K562 (cell line): ENCODE data around the gene BCO2. TPM values are rescaled to one million over a fixed set of nuclear protein-coding genes. Genes with fewer than 3 reads are reported as not detected.

Experiments used
- ATAC-seq: fragments of 200-7000 bp; cut with Tn5 transposase; 3 replicates; pipeline ENCODE4 v1.9.1; 2020; ENCODE audit warnings: moderate library complexity
- BruUV-seq: library from RNA; stranded (reverse); fragments of 400-500 nt; replicated peaks from 2 replicates; lab custom pipeline; 2021; lab: Mats Ljungman, UMichigan
- CTCF ChIA-PET: fragments of 300-600 bp; formaldehyde crosslinking; extraction: SDS; loops from one replicate; lab custom pipeline; 2021; ENCODE audit warnings: low intra/inter-chr PET ratio; lab: Yijun Ruan, JAX
- POLR2A ChIA-PET: fragments of 300-600, 350-650 bp; sonication (Branson Sonifier 250); formaldehyde crosslinking; extraction: SDS; loops from one replicate; lab custom pipeline; 2021; ENCODE audit warnings: antibody characterized with exemption, inconsistent platforms; lab: Yijun Ruan, JAX
- DNase-seq, 4 experiments: peaks; one replicate each; pipeline versions ENCODE4 v3.0.0 to v3.0.0-alpha.2; 2011 to 2018; ENCODE audit warnings: low spot score in 3 of 4, mixed read lengths in 3 of 4; ENCODE audit errors: extremely low read depth in 1 of 4
- FAIRE-seq: peaks from 2 replicates; lab custom pipeline; 2011; peaks lifted over from hg19 to GRCh38; lab: Jason Lieb, UNC
- H2AFZ ChIP-seq: 2 replicates; pipeline ENCODE4 v1.6.0; 2011; ENCODE audit warnings: low read depth, low read length, control low read depth, inconsistent platforms
- H3K27ac ChIP-seq: fragments of 200-600 bp; 3 replicates; pipeline ENCODE4 v1.8.0; 2011; ENCODE audit warnings: low read depth, mild to moderate bottlenecking, control low read depth, inconsistent platforms, low read length, moderate library complexity, mixed read lengths; ENCODE audit errors: extremely low read depth
- H3K27me3 ChIP-seq, 2 experiments: fragments of 300-600 bp in 1 of 2; 2 replicates in 1 of 2; 3 replicates in 1 of 2; pipeline versions ENCODE4 v1.6.0 to v1.8.0; 2011; ENCODE audit warnings: inconsistent platforms in 2 of 2, low read length in 2 of 2, mild to moderate bottlenecking in 1 of 2, mixed read lengths in 1 of 2, moderate library complexity in 1 of 2; ENCODE audit not compliant: control insufficient read depth in 2 of 2, insufficient read depth in 2 of 2
- H3K36me3 ChIP-seq: fragments of 300-600 bp; 3 replicates; pipeline ENCODE4 v1.8.0; 2011; ENCODE audit warnings: mild to moderate bottlenecking, low read length, inconsistent platforms; ENCODE audit not compliant: control insufficient read depth, insufficient read depth
- H3K4me1 ChIP-seq, 2 experiments: fragments of 200-600 bp in 1 of 2; replicated peaks in 1 of 2; 2 replicates in 1 of 2; 3 replicates in 1 of 2; pipeline versions ENCODE4 v1.5.1 to v1.8.0; 2011; ENCODE audit warnings: inconsistent platforms in 2 of 2, low read length in 2 of 2, mild to moderate bottlenecking in 1 of 2, mixed read lengths in 1 of 2, moderate library complexity in 1 of 2; ENCODE audit not compliant: control insufficient read depth in 2 of 2, insufficient read depth in 2 of 2
- H3K4me2 ChIP-seq: 2 replicates; pipeline ENCODE4 v1.6.1; 2011; ENCODE audit warnings: low read length, control low read depth, inconsistent platforms, mixed read lengths; ENCODE audit not compliant: insufficient read depth
- H3K4me3 ChIP-seq: fragments of 200-600 bp; sonication (generic), shearing (Covaris generic); 2 replicates; pipeline ENCODE4 v1.5.1; 2016; ENCODE audit warnings: control low read depth, inconsistent platforms
- H3K79me2 ChIP-seq: fragments of 200-600 bp; 3 replicates; pipeline ENCODE4 v1.8.0; 2011; ENCODE audit warnings: low read length, inconsistent platforms; ENCODE audit not compliant: control insufficient read depth, insufficient read depth
- H3K9ac ChIP-seq, 2 experiments: 2 replicates each; pipeline versions ENCODE4 v1.6.0 to v1.6.1; 2011; ENCODE audit warnings: low read depth in 2 of 2, low read length in 2 of 2, control low read depth in 1 of 2, inconsistent platforms in 1 of 2, mild to moderate bottlenecking in 1 of 2, mixed read lengths in 1 of 2; ENCODE audit not compliant: insufficient read depth in 1 of 2
- H3K9me1 ChIP-seq: one replicate; pipeline ENCODE4 v1.6.0; 2011; ENCODE audit warnings: inconsistent platforms, mild to moderate bottlenecking, low read length, moderate library complexity; ENCODE audit not compliant: control insufficient read depth, insufficient read depth
- H3K9me3 ChIP-seq: replicated peaks from 2 replicates; pipeline ENCODE4 v1.5.1; 2011; ENCODE audit warnings: low read depth, low read length, inconsistent platforms; ENCODE audit not compliant: control insufficient read depth, insufficient read depth
- H4K20me1 ChIP-seq: replicated peaks from 2 replicates; pipeline ENCODE4 v1.6.1; 2011; ENCODE audit warnings: low read length, inconsistent platforms, mixed read lengths; ENCODE audit not compliant: control insufficient read depth, insufficient read depth
- CBX8 ChIP-seq: fragments of 200-600 bp; sonication (generic); IDR thresholded peaks from 2 replicates; pipeline ENCODE4 v1.6.1; 2012; ENCODE audit warnings: borderline replicate concordance, mixed run types, low read depth, mild to moderate bottlenecking, moderate library complexity, mixed read lengths, low read length, control low read depth, inconsistent platforms; ENCODE audit not compliant: poor library complexity, severe bottlenecking; ENCODE audit errors: extremely low read depth
- CCNT2 ChIP-seq: IDR thresholded peaks from 2 replicates; pipeline ENCODE4 v1.6.1; 2011; ENCODE audit warnings: borderline replicate concordance, low read depth, mild to moderate bottlenecking, moderate library complexity, mixed read lengths, low read length; ENCODE audit not compliant: insufficient read length; ENCODE audit errors: extremely low read depth
- DMBX1 ChIP-seq: fragments of 250-450 bp; sonication (Bioruptor Pico); IDR thresholded peaks from 2 replicates; pipeline ENCODE4 v1.8.0; 2022; ENCODE audit warnings: inconsistent platforms, mild to moderate bottlenecking, moderate library complexity, borderline replicate concordance
- ETV6 ChIP-seq, 3 experiments: fragments of 150-350 bp in 1 of 3; sonication (generic) in 1 of 3; formaldehyde crosslinking in 1 of 3; IDR thresholded peaks; 2 replicates each; pipeline versions ENCODE4 v1.6.1 to v1.8.0; 2014 to 2022; ENCODE audit warnings: borderline replicate concordance in 2 of 3, low read depth in 2 of 3, antibody characterized with exemption in 1 of 3, low read length in 1 of 3, mild to moderate bottlenecking in 1 of 3, missing genetic modification reagents in 1 of 3
- NCOA4 ChIP-seq: fragments of 450-650 bp; IDR thresholded peaks from 2 replicates; pipeline ENCODE4 v1.6.1; 2018; ENCODE audit warnings: mild to moderate bottlenecking; ENCODE audit not compliant: partially characterized antibody
- PHF8 ChIP-seq: fragments of 200-600 bp; sonication (generic); IDR thresholded peaks from 2 replicates; pipeline ENCODE4 v1.6.1; 2012; ENCODE audit warnings: mixed run types, mild to moderate bottlenecking, inconsistent platforms, low read length, moderate library complexity, borderline replicate concordance
- RBM39 ChIP-seq: fragments of 200-400 bp; formaldehyde crosslinking; optimal IDR thresholded peaks from 2 replicates; pipeline ENCODE3; 2018; ENCODE audit warnings: low read depth, low read length
- SMAD3 ChIP-seq: fragments of 450-650 bp; formaldehyde crosslinking; conservative IDR thresholded peaks from 2 replicates; pipeline ENCODE4 v1.4.0; 2020; ENCODE audit warnings: mild to moderate bottlenecking
- TBL1XR1 ChIP-seq, 2 experiments: IDR thresholded peaks; 2 replicates each; pipeline ENCODE4 v1.6.1; 2012; ENCODE audit warnings: improper control_type of control experiment in 2 of 2, low read length in 2 of 2, mild to moderate bottlenecking in 1 of 2
- USF2 ChIP-seq: sonication (generic); formaldehyde crosslinking; IDR thresholded peaks from 2 replicates; pipeline ENCODE4 v1.5.0; 2020; ENCODE audit warnings: missing genetic modification reagents
- ZBTB33 ChIP-seq: sonication (generic); formaldehyde crosslinking; IDR thresholded peaks from 2 replicates; pipeline ENCODE4 v1.8.1; 2023; ENCODE audit warnings: mild to moderate bottlenecking, missing genetic modification reagents
- ZBTB49 ChIP-seq: sonication (generic); formaldehyde crosslinking; IDR thresholded peaks from 2 replicates; pipeline ENCODE4 v1.8.0; 2022; ENCODE audit warnings: missing genetic modification reagents, mild to moderate bottlenecking, borderline replicate concordance
- ZC3H4 ChIP-seq: sonication (generic); formaldehyde crosslinking; IDR thresholded peaks from 2 replicates; pipeline ENCODE4 v1.9.0; 2021; ENCODE audit warnings: missing genetic modification reagents, borderline replicate concordance
- WGBS: fragments of 100-300 bp; shearing (Covaris generic); methylation state at CpG from one replicate; pipeline ENCODE4 v1.1.6; 2016; ENCODE audit warnings: low coverage, mixed read lengths; ENCODE audit not compliant: insufficient coverage; ENCODE audit errors: missing lambda C conversion rate; 5-methylcytosine and 5-hydroxymethylcytosine counted together
- in situ Hi-C: fragments of 300-500 bp; cut with MboI; formaldehyde crosslinking; loops from 4 replicates; pipeline ENCODE4 v1.15.0; 2018; ENCODE audit warnings: inconsistent platforms, mixed read lengths
- intact Hi-C: fragments of 100-400 bp; cut with micrococcal nuclease; formaldehyde crosslinking; loops from 2 replicates; pipeline ENCODE4 v1.14.2; 2022
- polyA plus RNA-seq, 8 experiments: library from polyadenylated mRNA; depleted of rRNA in 4 of 8; stranded (reverse) in 5 of 8; unstranded in 3 of 8; fragments of >200 nt; fragmentation: Nextera tagmentation in 2 of 8; fragmentation: Illumina TruSeq in 1 of 8; extraction: Ambion mirVana in 2 of 8; extraction: Trizol in 1 of 8; gene quantifications; 2 replicates each; pipeline versions ENCODE4 v1.2.1 to v1.2.3, GENCODE V29; 2011 to 2014; ENCODE audit warnings: inconsistent platforms in 1 of 8, missing spikeins in 1 of 8
- total RNA-seq, 7 experiments: library from RNA; depleted of rRNA in 6 of 7; stranded (reverse); fragments of >200 nt in 6 of 7; fragmentation: Illumina TruSeq in 2 of 7; extraction: Trizol in 2 of 7; gene quantifications; 2 replicates each; pipeline versions ENCODE4 v1.2.1 to v1.2.3, GENCODE V29; 2011 to 2021; ENCODE audit warnings: low replicate concordance in 1 of 7

The BCO2 gene
- total and polyA plus RNA-seq, 9 of the 15 experiments (the other 6 are each of a cell fraction or from before 2014, with no cell fraction given) = 0.21 to 1.0 (median 0.47) TPM; not detected in 1

GRCh38 chr11:112167145-112167544 is 8.2 kb upstream of the BCO2 start, which contains the start of gene TEX12 (continued):
- TF ChIP-seq USF2 (CRISPR knock-in tag) (peak; percentile 41; the same call in 1 of the 2 replicates), ETV6 (IDR thresholded peaks at IDR 0.05; ENCODE audit: borderline replicate concordance in 1 of 2, low read depth in 2 of 2, low read length in 1 of 2) (no peak), ETV6 (CRISPR knock-in tag; IDR thresholded peaks at IDR 0.05; ENCODE audit: borderline replicate concordance) (no peak), PHF8 (no peak), ZBTB33 (CRISPR knock-in tag) (peak; percentile 78)
- TF ChIP-seq, all 486 proteins: peak for 2

- WGBS = 12% methylated on average over 2 of the region's 2 CpGs
- Histone ChIP-seq H3K9me3 (no peaks in the 10 kb centered on the region), H3K27ac (no peak overlapping the region), H3K4me3 (no peak overlapping the region), H3K9ac (no peak overlapping the region), H4K20me1 (peaks cover 3% of the 10 kb centered on the region; the same call in 1 of the 2 replicates), H3K4me1 (peaks cover 0 to 8% of the 10 kb centered on the region in 2 experiments; a peak in 2 of 5 replicates), H2AFZ (no peak overlapping the region), H3K4me2 (no peak overlapping the region), H3K27me3 (peaks cover 0 to 2% of the 10 kb centered on the region in 2 experiments; a peak in 1 of 5 replicates), H3K79me2 (no peaks in the 10 kb centered on the region), H3K9me1 (no peaks in the 10 kb centered on the region), H3K36me3 (no peaks in the 10 kb centered on the region)
- POLR2A ChIA-PET = interaction anchor here (0.6 kb wide), 1 partner anchor 156 kb away, joined by 3 read pairs; no protein-coding TSS in a partner anchor
- CTCF ChIA-PET = no interaction called here
- intact Hi-C loops = no loop called here
- ATAC-seq (no peak), DNase-seq (no peak), FAIRE-seq (no peak)
- BruUV-seq = no TSS peak
- in situ Hi-C loops = no loop called here
- no peak for TF ChIP-seq CBX8
- no peak for TF ChIP-seq NCOA4
- no peak for TF ChIP-seq TBL1XR1 (IDR thresholded peaks at IDR 0.05; ENCODE audit: low read length in 2 of 2)
- no peak for TF ChIP-seq RBM39
- TF ChIP-seq ZBTB49 (CRISPR knock-in tag) = no peak
- no peak for TF ChIP-seq CCNT2
- TF ChIP-seq ZC3H4 = no peak
- no peak for TF ChIP-seq SMAD3 (CRISPR knock-in tag)
- no peak for TF ChIP-seq DMBX1 (CRISPR knock-in tag)
Observed at GRCh38 chr11:112172362-112172994, 2.8 kb upstream of the BCO2 start.
